Right renal pelvis (tissue), 4 donors: ENCODE measurements around the gene TROAP. TPM values are rescaled to one million over a fixed set of nuclear protein-coding genes. Genes with fewer than 3 reads are reported as not detected.
"Not testable (repeated sequence)": the region's sequence is repeated elsewhere in the genome, so short reads cannot be mapped to it uniquely, and the experiment has no call there.

Experiments
- DNase-seq, 4 donors: peaks; one replicate each; pipeline ENCODE4 v3.0.0-alpha.2; 2013; ENCODE audit warnings: low read depth in 4 of 4, low spot score in 3 of 4, missing footprints in 1 of 4
- polyA plus RNA-seq, 4 donors: library from polyadenylated mRNA; unstranded; fragments of 120-200 nt; gene quantifications; one replicate each; pipeline ENCODE4 v1.2.1, GENCODE V29; 2013; ENCODE audit not compliant: insufficient read length in 4 of 4

The TROAP gene
- polyA plus RNA-seq, 4 donors: 20.6 to 21.7 (median 21.4) TPM

GRCh38 chr12:49364989-49365388 lies 41.9 kb downstream of the TROAP start:
- no peak for DNase-seq

- DNase-seq: no peak
Measured at GRCh38 chr12:49365542-49365941, 42.5 kb downstream of the TROAP start.

GRCh38 chr12:49366096-49366651 lies 43.1 kb downstream of the TROAP start:
- DNase-seq: no peak

- peak; percentile 88 to 91 (median 90) for DNase-seq
Measured at GRCh38 chr12:49366652-49367380, 43.8 kb downstream of the TROAP start.

GRCh38 chr12:49367381-49368239 lies 44.6 kb downstream of the TROAP start, which contains the start of gene SPATS2:
TSS of gene SPATS2 (plus strand) at chr12:49367462. CDS start at chr12:49461013, 93,551 bp downstream.
- DNase-seq: peak in 1 of 4 donors; percentile 50

DNA sequence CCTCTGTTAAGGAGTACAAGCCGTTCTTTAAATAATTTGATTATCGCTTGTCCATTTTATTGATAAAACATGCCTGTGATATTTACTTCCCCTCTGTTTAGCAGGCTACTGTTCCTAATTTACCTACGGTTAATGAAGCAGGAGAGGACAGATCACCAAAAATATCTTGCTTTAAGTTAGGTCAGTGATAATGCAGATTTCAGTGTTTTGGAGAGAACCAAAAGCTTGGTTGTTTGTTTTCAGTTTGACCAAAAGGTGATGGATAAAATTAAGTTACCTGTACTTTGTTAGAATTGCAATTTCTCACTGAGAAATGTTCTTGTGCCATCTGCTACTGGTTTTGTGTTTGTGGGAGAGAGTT lies 45.2 kb downstream of the TROAP start:
- no peak for DNase-seq

DNA sequence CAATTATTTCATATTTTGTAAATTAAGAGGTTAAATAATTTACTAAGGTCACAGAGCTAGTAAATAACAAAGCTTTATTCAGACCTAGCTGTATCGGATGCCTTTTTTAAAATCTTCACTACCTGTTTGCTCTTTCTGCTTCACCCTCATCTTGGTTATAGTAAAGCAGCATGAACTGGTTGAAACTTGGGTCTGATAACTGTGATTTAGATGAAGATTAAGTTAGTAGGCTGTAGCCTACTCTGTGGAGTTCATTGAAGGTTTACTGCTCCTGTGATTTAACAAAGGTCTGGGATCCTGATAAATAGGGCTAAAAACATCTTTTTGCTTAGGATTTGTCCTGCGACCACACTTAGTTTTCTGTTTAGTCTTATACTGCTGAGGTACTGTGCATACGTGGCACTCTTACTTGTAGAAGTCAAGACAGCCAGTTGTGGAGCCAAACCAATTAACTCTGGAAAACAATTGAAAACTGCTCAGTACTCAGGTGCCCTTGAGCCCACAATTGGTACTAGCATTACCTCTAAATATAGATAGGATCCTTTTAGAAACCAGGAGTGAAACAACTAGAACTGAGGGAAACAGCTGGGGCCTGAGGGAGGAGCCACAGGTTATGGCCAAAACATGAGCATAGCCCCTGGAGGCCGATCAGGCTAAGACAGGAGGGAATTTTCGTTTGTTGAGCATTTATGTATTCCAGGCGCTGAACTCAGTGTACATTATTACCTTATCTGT lies 46.5 kb downstream of the TROAP start:
- no peak for DNase-seq

GRCh38 chr12:49370539-49370938 lies 47.5 kb downstream of the TROAP start:
- DNase-seq: no peak

DNA sequence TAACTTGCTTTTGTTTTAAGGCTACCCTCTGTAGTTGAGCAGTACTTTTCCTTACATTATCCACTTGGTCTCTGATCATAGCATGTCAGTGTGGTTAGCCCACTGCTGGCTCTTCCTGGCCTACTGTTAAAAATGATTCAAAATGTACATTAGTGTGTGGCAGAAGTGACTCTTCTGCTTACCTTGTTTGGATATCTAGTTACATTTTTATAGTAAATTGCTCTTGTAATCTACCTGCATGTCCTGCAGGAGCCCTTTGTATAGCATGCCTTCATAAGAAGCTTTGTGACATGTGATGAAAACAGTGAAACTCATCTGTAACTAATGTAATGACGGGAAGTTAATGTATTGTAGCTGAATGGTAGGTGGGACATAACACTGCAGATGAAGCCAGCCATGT lies 52.4 kb downstream of the TROAP start:
- no peak for DNase-seq

GRCh38 chr12:49377386-49377785 lies 54.3 kb downstream of the TROAP start:
- DNase-seq: no peak

GRCh38 chr12:49380184-49380583 lies 57.1 kb downstream of the TROAP start:
- not testable (repeated sequence) for DNase-seq

Other genes starting within 250 kb of the TROAP start
- gene DHH, start 228.5 kb upstream of the TROAP start, polyA plus RNA-seq: 1 to 10 TPM in 1 of 4 donors, under 1 TPM in 3; 0.37 to 1.0 (median 0.42) TPM
- gene LMBR1L, start 212.4 kb upstream of the TROAP start, polyA plus RNA-seq: 10 to 100 TPM; 59.5 to 66.8 (median 63.4) TPM
- gene TUBA1B, start 191.9 kb upstream of the TROAP start, polyA plus RNA-seq: 1,000 to 10,000 TPM in 3 of 4 donors, 100 to 1,000 TPM in 1; 990 to 1,172 (median 1,105) TPM
- gene TUBA1A, start 134.2 kb upstream of the TROAP start, polyA plus RNA-seq: 100 to 1,000 TPM; 391 to 487 (median 465) TPM
- 100 to 1,000 TPM; 125 to 166 (median 139) TPM for gene TUBA1C, start 58.2 kb upstream of the TROAP start, polyA plus RNA-seq
- 1 to 10 TPM in 1 of 4 donors, under 1 TPM in 2, not detected in 1; 0.21 to 7.4 (median 0.23) TPM for gene PRPH, start 28.1 kb upstream of the TROAP start, polyA plus RNA-seq
- gene C1QL4, start 13.9 kb downstream of the TROAP start, polyA plus RNA-seq: 1 to 10 TPM; 1.1 to 1.9 (median 1.4) TPM
- gene DNAJC22, start 23.6 kb downstream of the TROAP start, polyA plus RNA-seq: 10 to 100 TPM; 15.6 to 22.6 (median 21.0) TPM
- gene SPATS2, start 44.2 kb downstream of the TROAP start, polyA plus RNA-seq: 10 to 100 TPM; 45.0 to 49.8 (median 47.8) TPM
- gene KCNH3, start 215.8 kb downstream of the TROAP start, polyA plus RNA-seq: 1 to 10 TPM; 4.1 to 6.9 (median 5.1) TPM
- gene MCRS1, start 244.9 kb downstream of the TROAP start, polyA plus RNA-seq: 10 to 100 TPM; 64.7 to 83.6 (median 72.5) TPM